ENCODE measurements around the gene TRIM41. TPM values are rescaled to one million over a fixed set of nuclear protein-coding genes. Genes with fewer than 3 reads are reported as not detected.

TRIM41 gene
- total and polyA plus RNA-seq, 2 of the 13 experiments (the other 11 are each of a cell fraction or from before 2014, with no cell fraction given) = 10.2 to 16.7 TPM

DNA sequence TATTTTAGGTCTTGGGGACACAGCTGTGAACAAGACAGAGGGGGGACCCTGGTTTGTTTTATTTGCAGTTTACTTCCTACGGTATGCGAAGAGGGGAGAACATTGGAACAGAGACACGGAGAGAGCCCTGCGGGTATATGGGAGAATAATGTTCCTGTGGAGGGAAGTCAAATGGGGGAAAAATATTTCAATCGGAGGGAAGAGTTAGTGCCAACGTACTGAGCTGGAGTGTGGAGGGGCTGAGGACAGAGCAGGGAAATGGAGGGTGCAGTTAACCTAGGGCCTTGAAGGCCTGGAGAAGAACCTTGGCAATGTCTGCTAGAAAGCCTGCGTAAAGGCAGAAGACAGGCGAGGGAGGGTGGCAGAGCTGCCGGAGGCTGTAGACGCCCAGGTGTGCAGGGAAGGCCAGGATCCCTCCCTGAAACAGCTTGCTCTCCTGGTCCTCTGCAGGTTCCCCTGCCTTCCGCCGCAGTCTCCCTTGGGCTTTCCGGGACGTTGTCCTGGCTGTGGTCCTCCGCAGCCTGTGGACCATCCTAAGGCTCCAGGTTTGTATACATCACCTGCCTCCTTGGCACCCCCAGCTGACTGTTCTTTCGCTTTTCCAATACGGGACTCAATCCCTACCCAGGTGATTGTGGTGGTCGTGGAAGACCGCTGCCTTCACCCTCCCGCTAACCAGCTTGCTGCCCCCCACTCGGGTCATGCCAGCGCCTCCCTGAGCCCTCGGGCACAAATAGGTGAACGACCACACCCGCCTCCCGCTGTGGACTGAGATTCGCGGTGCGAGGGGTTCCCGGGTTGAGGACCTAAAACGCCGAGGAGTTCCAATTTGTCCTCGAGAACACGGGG lies 22.6 kb downstream of the TRIM41 start (continued):
- TF ChIP-seq ZNF331 (CRISPR knock-in tag; IDR thresholded peaks at IDR 0.05) (no peak), ZNF792 (CRISPR knock-in tag; IDR thresholded peaks at IDR 0.05) (no peak), ISL2 (CRISPR knock-in tag; IDR thresholded peaks at IDR 0.05) (no peak), ZNF367 (CRISPR knock-in tag; IDR thresholded peaks at IDR 0.05; ENCODE audit: borderline replicate concordance) (no peak), NONO (IDR thresholded peaks at IDR 0.05) (no peak), NONO (CRISPR knock-in tag; conservative IDR thresholded peaks at IDR 0.05) (peak; percentile 48; the same call in 1 of the 2 replicates), DPF2 (CRISPR knock-in tag; IDR thresholded peaks at IDR 0.05; ENCODE audit: borderline replicate concordance, low read depth) (no peak), ZNF432 (CRISPR knock-in tag; IDR thresholded peaks at IDR 0.05; ENCODE audit: borderline replicate concordance) (no peak), PAX8 (CRISPR knock-in tag; IDR thresholded peaks at IDR 0.05; ENCODE audit: borderline replicate concordance) (no peak), FOXM1 (CRISPR knock-in tag; IDR thresholded peaks at IDR 0.05) (no peak), CCDC6 (CRISPR knock-in tag; IDR thresholded peaks at IDR 0.05) (peak; percentile 15; the same call in 1 of the 2 replicates), ZNF407 (CRISPR knock-in tag; IDR thresholded peaks at IDR 0.05; ENCODE audit: not compliant biosample characterization) (no peak), MED1 (CRISPR knock-in tag; IDR thresholded peaks at IDR 0.05) (0 out of 2 replicates have a peak, but pooled peaks have one; percentile 3), TARDBP (CRISPR knock-in tag; IDR thresholded peaks at IDR 0.05) (no peak), ZNF121 (CRISPR knock-in tag; IDR thresholded peaks at IDR 0.05) (no peak), NFRKB (IDR thresholded peaks at IDR 0.05) (no peak), MIXL1 (CRISPR knock-in tag; IDR thresholded peaks at IDR 0.05) (no peak), ZBTB44 (CRISPR knock-in tag; IDR thresholded peaks at IDR 0.05) (no peak), DR1 (CRISPR knock-in tag; IDR thresholded peaks at IDR 0.05) (no peak; the same call in 1 of the 2 replicates)
- TF ChIP-seq, protein P1, sequence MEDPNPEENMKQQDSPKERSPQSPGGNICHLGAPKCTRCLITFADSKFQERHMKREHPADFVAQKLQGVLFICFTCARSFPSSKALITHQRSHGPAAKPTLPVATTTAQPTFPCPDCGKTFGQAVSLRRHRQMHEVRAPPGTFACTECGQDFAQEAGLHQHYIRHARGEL (CRISPR knock-in tag; IDR thresholded peaks at IDR 0.05) = no peak
